Measurements from ENCODE around the gene XPO4.

- TF ChIP-seq, protein P1, sequence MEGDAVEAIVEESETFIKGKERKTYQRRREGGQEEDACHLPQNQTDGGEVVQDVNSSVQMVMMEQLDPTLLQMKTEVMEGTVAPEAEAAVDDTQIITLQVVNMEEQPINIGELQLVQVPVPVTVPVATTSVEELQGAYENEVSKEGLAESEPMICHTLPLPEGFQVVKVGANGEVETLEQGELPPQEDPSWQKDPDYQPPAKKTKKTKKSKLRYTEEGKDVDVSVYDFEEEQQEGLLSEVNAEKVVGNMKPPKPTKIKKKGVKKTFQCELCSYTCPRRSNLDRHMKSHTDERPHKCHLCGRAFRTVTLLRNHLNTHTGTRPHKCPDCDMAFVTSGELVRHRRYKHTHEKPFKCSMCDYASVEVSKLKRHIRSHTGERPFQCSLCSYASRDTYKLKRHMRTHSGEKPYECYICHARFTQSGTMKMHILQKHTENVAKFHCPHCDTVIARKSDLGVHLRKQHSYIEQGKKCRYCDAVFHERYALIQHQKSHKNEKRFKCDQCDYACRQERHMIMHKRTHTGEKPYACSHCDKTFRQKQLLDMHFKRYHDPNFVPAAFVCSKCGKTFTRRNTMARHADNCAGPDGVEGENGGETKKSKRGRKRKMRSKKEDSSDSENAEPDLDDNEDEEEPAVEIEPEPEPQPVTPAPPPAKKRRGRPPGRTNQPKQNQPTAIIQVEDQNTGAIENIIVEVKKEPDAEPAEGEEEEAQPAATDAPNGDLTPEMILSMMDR (IDR thresholded peaks at IDR 0.05), result no peak
- TF ChIP-seq POLR2AphosphoS5 (IDR thresholded peaks at IDR 0.05), result no peak
- TF ChIP-seq EP300 (IDR thresholded peaks at IDR 0.05), result no peak
Observed at GRCh38 chr13:20808874-20809273, 93.7 kb downstream of the XPO4 start.

All from gastroesophageal sphincter (tissue), 3 donors.